Natural killer cell (primary cell): ENCODE data around the gene UNC119B. TPM values are rescaled to one million over a fixed set of nuclear protein-coding genes. Genes with fewer than 3 reads are reported as not detected.

ENCODE experiments used
- ATAC-seq, 3 donors: fragments of 150-1000 bp in 2 of 3; fragments of 200-7000 bp in 1 of 3; cut with Tn5 transposase; 1 replicate in 1 of 3; 2 replicates in 2 of 3; pipeline ENCODE4 v1.10.0; 2021; ENCODE audit warnings: mild to moderate bottlenecking in 2 of 3, moderate library complexity in 2 of 3
- DNase-seq, 2 donors: peaks; one replicate each; pipeline versions ENCODE4 v3.0.0 to v3.0.0-alpha.2; 2013 to 2021; ENCODE audit warnings: mixed read lengths in 1 of 2
- H3K27ac ChIP-seq: one replicate; pipeline ENCODE4 v1.5.1; 2013; ENCODE audit warnings: mild to moderate bottlenecking, low read length
- H3K27me3 ChIP-seq: one replicate; pipeline ENCODE4 v1.6.1; 2013; ENCODE audit warnings: low read length; ENCODE audit not compliant: control insufficient read depth, insufficient read depth
- H3K36me3 ChIP-seq: one replicate; pipeline ENCODE4 v1.6.1; 2013; ENCODE audit warnings: low read length; ENCODE audit not compliant: control insufficient read depth, insufficient read depth
- H3K4me1 ChIP-seq: one replicate; pipeline ENCODE4 v1.6.1; 2013; ENCODE audit warnings: low read length; ENCODE audit not compliant: control insufficient read depth, insufficient read depth
- H3K4me3 ChIP-seq: one replicate; pipeline ENCODE4 v1.5.1; 2013; ENCODE audit warnings: low read length
- H3K9me3 ChIP-seq: one replicate; pipeline ENCODE4 v1.6.1; 2013; ENCODE audit warnings: low read length; ENCODE audit not compliant: control insufficient read depth, insufficient read depth
- H3K27ac Mint-ChIP-seq, 2 donors: one replicate each; pipeline ENCODE4 v1.8.0; 2022; ENCODE audit warnings: mild to moderate bottlenecking in 2 of 2, mixed read lengths in 2 of 2, moderate library complexity in 1 of 2
- H3K27me3 Mint-ChIP-seq, 2 donors: one replicate each; pipeline ENCODE4 v1.8.0; 2022; ENCODE audit warnings: low read depth in 2 of 2, mixed read lengths in 2 of 2
- H3K36me3 Mint-ChIP-seq: one replicate; pipeline ENCODE4 v1.8.0; 2022; ENCODE audit warnings: mixed read lengths
- H3K4me1 Mint-ChIP-seq, 2 donors: one replicate each; pipeline ENCODE4 v1.8.0; 2022; ENCODE audit warnings: mixed read lengths in 2 of 2
- H3K4me3 Mint-ChIP-seq: one replicate; pipeline ENCODE4 v1.8.0; 2022; ENCODE audit warnings: mild to moderate bottlenecking, moderate library complexity, mixed read lengths
- H3K9me3 Mint-ChIP-seq, 2 donors: one replicate each; pipeline ENCODE4 v1.8.0; 2022; ENCODE audit warnings: mixed read lengths in 2 of 2
- WGBS: methylation state at CpG from one replicate; pipeline ENCODE4 v1.1.7; 2013; ENCODE audit warnings: missing lambda C conversion rate; ENCODE audit not compliant: insufficient coverage; 5-methylcytosine and 5-hydroxymethylcytosine counted together
- intact Hi-C: fragments of 100-400 bp; cut with micrococcal nuclease; formaldehyde crosslinking; loops from one replicate; pipeline ENCODE4 v1.14.2; 2022
- total RNA-seq, 4 donors: library from RNA; stranded (reverse); fragments of 120-200 nt in 1 of 4; gene quantifications; one replicate each; pipeline versions ENCODE4 v1.2.3 to v1.2.4, GENCODE V29; 2013 to 2022
- TF ChIP-seq, protein P1 (sequence below): fragments of 200-600 bp; IDR thresholded peaks from one replicate; pipeline ENCODE4 v1.8.0; 2022; ENCODE audit warnings: antibody characterized with exemption

Gene UNC119B
- total RNA-seq, 3 donors from 2014 or later (not counting 1 experiment from before 2014, with no cell fraction given): 10.7 to 11.6 (median 11.6) TPM

DNA sequence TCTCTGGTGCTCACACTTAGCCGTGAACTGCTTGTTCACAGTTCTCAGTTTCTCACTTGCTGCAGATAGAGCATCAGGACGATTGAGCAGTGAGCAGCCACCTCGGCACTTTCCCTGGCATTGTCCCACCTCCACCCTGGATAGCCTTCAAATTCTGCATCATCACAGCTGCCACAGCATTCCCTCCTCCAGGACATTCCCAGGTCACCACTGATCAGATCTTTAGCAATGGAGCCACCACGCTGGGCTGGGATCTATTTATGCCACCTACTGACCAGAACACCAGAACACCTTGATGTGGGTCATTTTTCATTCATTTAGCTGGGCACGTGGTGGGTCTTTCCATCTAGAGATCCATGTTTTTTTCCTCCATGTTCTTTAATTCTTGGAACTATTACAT is 39.0 kb downstream of the UNC119B start:
- Histone ChIP-seq H3K9me3 (no peaks in the 10 kb centered on the region), H3K27ac (no peak overlapping the region), H3K4me1 (peaks cover 3% of the 10 kb centered on the region), H3K4me3 (no peak overlapping the region), H3K27me3 (no peaks in the 10 kb centered on the region), H3K36me3 (no peaks in the 10 kb centered on the region)
- Mint-ChIP-seq H3K27me3 (peaks cover 0 to 4% of the 10 kb centered on the region in 2 donors), H3K36me3 (no peaks in the 10 kb centered on the region), H3K4me3 (no peak overlapping the region), H3K9me3 (no peaks in the 10 kb centered on the region), H3K4me1 (no peaks in the 10 kb centered on the region), H3K27ac (no peak overlapping the region)
- TF ChIP-seq, protein P1, sequence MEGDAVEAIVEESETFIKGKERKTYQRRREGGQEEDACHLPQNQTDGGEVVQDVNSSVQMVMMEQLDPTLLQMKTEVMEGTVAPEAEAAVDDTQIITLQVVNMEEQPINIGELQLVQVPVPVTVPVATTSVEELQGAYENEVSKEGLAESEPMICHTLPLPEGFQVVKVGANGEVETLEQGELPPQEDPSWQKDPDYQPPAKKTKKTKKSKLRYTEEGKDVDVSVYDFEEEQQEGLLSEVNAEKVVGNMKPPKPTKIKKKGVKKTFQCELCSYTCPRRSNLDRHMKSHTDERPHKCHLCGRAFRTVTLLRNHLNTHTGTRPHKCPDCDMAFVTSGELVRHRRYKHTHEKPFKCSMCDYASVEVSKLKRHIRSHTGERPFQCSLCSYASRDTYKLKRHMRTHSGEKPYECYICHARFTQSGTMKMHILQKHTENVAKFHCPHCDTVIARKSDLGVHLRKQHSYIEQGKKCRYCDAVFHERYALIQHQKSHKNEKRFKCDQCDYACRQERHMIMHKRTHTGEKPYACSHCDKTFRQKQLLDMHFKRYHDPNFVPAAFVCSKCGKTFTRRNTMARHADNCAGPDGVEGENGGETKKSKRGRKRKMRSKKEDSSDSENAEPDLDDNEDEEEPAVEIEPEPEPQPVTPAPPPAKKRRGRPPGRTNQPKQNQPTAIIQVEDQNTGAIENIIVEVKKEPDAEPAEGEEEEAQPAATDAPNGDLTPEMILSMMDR: no peak
- intact Hi-C loops: no loop called here
- 91% methylated on average over 5 of the region's 5 CpGs for WGBS
- no peak for ATAC-seq
- DNase-seq: no peak

- WGBS: 100% methylated on average over 4 of the region's 5 CpGs
- no peak overlapping the region for H3K4me3 Mint-ChIP-seq
- H3K4me3 ChIP-seq: no peak overlapping the region
- no peaks in the 10 kb centered on the region for H3K9me3 Mint-ChIP-seq
- no peaks in the 10 kb centered on the region for H3K4me1 Mint-ChIP-seq
- no peak for DNase-seq
- peaks cover 0 to 4% of the 10 kb centered on the region in 2 donors for H3K27me3 Mint-ChIP-seq
- peaks cover 10% of the 10 kb centered on the region for H3K36me3 Mint-ChIP-seq
- no peak overlapping the region for H3K27ac ChIP-seq
- peaks cover 3% of the 10 kb centered on the region for H3K4me1 ChIP-seq
- intact Hi-C loops: no loop called here
- no peaks in the 10 kb centered on the region for H3K36me3 ChIP-seq
- no peak overlapping the region for H3K27ac Mint-ChIP-seq
- ATAC-seq: no peak
- TF ChIP-seq, protein P1: no peak
- peaks cover 4% of the 10 kb centered on the region for H3K9me3 ChIP-seq
- H3K27me3 ChIP-seq: no peaks in the 10 kb centered on the region
Observed at GRCh38 chr12:120750806-120751205, 40.5 kb downstream of the UNC119B start.

GRCh38 chr12:120751389-120751788 is 41.1 kb downstream of the UNC119B start:
- intact Hi-C loops: no loop called here
- 94% methylated on average over 9 of the region's 9 CpGs for WGBS

DNA sequence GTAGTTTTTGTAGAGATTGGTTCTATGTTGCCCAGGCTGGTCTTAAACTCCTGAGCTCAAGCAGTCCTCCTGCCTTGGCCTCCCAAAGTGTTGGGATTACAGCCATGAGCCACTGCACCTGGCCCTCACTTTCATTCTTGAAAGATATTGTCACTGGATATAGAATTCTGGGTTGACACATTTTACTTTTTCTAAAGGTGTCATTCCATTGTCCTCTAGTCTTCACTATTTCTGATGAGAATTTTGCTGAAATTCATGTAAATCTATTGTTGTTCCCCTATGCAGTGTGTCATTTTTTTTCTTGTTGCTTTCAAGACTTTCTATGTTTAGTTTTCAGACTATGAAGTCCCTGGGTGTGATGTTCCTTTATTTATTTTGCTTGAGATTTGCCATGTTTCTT is 44.5 kb downstream of the UNC119B start:
- Mint-ChIP-seq H3K4me3 (no peak overlapping the region), H3K27ac (no peak overlapping the region), H3K36me3 (peaks cover 10% of the 10 kb centered on the region), H3K27me3 (peaks cover 0 to 4% of the 10 kb centered on the region in 2 donors), H3K9me3 (no peaks in the 10 kb centered on the region), H3K4me1 (no peaks in the 10 kb centered on the region)
- H3K27ac ChIP-seq: no peak overlapping the region
- no peaks in the 10 kb centered on the region for H3K4me1 ChIP-seq
- no peaks in the 10 kb centered on the region for H3K27me3 ChIP-seq
- no peak overlapping the region for H3K4me3 ChIP-seq
- TF ChIP-seq, protein P1: no peak
- intact Hi-C loops: no loop called here
- H3K9me3 ChIP-seq: peaks cover 4% of the 10 kb centered on the region
- ATAC-seq (no peak), DNase-seq (no peak)
- no peaks in the 10 kb centered on the region for H3K36me3 ChIP-seq

More at GRCh38 chr12:120751389-120751788, 41.1 kb downstream of the UNC119B start:
- Histone ChIP-seq H3K9me3 (peaks cover 4% of the 10 kb centered on the region), H3K27ac (no peak overlapping the region), H3K36me3 (no peaks in the 10 kb centered on the region), H3K4me1 (peaks cover 3% of the 10 kb centered on the region), H3K27me3 (no peaks in the 10 kb centered on the region), H3K4me3 (no peak overlapping the region)
- Mint-ChIP-seq H3K9me3 (no peaks in the 10 kb centered on the region), H3K4me1 (no peaks in the 10 kb centered on the region), H3K27me3 (peaks cover 0 to 4% of the 10 kb centered on the region in 2 donors), H3K4me3 (no peak overlapping the region), H3K27ac (no peak overlapping the region), H3K36me3 (peaks cover 10% of the 10 kb centered on the region)
- no peak for DNase-seq
- no peak for ATAC-seq
- TF ChIP-seq, protein P1: no peak
